A673 (cell line): ENCODE results near the gene RAD54L2.

Source experiments
- CTCF ChIP-seq: fragments of 300-800, 200-600 bp; sonication (generic); conservative IDR thresholded peaks from 2 replicates; pipeline ENCODE4 v1.5.1; 2017; ENCODE audit warnings: low read depth, mild to moderate bottlenecking, antibody characterized with exemption, low read length, moderate library complexity, mixed read lengths
- EZH2 ChIP-seq: fragments of 200-600 bp; sonication (generic); IDR thresholded peaks from 2 replicates; pipeline ENCODE4 v1.6.1; 2017; ENCODE audit warnings: borderline replicate concordance, low read depth, mild to moderate bottlenecking, mixed read lengths, antibody characterized with exemption, low read length; ENCODE audit not compliant: poor library complexity, severe bottlenecking

DNA sequence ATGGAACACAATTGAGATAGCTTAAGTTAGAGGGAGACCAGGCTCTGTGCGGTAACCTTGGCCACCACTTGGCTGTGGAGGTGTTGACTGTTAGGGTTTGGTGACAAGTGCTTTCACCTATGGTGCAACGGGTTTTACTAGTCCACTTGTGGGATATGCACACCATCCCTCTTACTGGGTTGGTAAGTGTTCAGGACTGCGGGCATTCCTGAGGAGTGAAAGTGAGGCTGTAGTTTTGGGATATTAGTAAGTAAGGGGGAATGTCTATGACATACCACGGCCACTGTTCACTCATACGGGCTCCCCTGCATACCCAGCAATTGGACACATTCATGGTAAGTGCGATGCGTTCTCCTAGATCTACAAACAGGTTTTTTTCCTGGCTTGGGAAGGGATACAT is 8.0 kb upstream of the RAD54L2 start:
- no peak for TF ChIP-seq CTCF
- TF ChIP-seq EZH2 = no peak
